Stimulated activated CD8-positive, alpha-beta memory T cell treated with anti-CD3 and anti-CD28 coated beads, Interleukin-2, amount 100 ng/mL, for 48 hours (primary cell): ENCODE data around the gene RAB30.
A peak's percentile ranks its signal among the peaks of the same experiment; 100 is the strongest.
"Not testable (repeated sequence)": the region's sequence is repeated elsewhere in the genome, so short reads cannot be mapped to it uniquely, and the experiment has no call there.

Experiments
- DNase-seq, 2 donors: peaks; one replicate each; pipeline ENCODE4 v3.0.0-alpha.2; 2020; ENCODE audit warnings: low read depth in 2 of 2

RAB30 gene

GRCh38 chr11:82981852-82982251, 89.8 kb downstream of the RAB30 start:
- DNase-seq = no peak

GRCh38 chr11:82980947-82981346, 90.8 kb downstream of the RAB30 start:
- no peak for DNase-seq

GRCh38 chr11:82980292-82980691, 91.4 kb downstream of the RAB30 start:
- no peak for DNase-seq

GRCh38 chr11:82979824-82980223, 91.9 kb downstream of the RAB30 start:
- DNase-seq = no peak

- DNase-seq = no peak
Observed at GRCh38 chr11:82978422-82979099, 93.1 kb downstream of the RAB30 start.

- DNase-seq = no peak
Observed at GRCh38 chr11:82976786-82977185, 94.9 kb downstream of the RAB30 start.

GRCh38 chr11:82975882-82976281, 95.8 kb downstream of the RAB30 start:
- DNase-seq = no peak

- DNase-seq = no peak
Observed at GRCh38 chr11:82974851-82975250, 96.8 kb downstream of the RAB30 start.

GRCh38 chr11:82974135-82974534, 97.6 kb downstream of the RAB30 start:
- no peak for DNase-seq

GRCh38 chr11:82972103-82972502, 99.6 kb downstream of the RAB30 start:
- no peak for DNase-seq

- DNase-seq = peak; percentile 17 to 37
Observed at GRCh38 chr11:82971519-82971946, 100.2 kb downstream of the RAB30 start.

- not testable (repeated sequence) for DNase-seq
Observed at GRCh38 chr11:82970507-82971083, 101.1 kb downstream of the RAB30 start.

GRCh38 chr11:82969811-82970210, 101.9 kb downstream of the RAB30 start:
- no peak for DNase-seq

GRCh38 chr11:82967381-82967780, 104.3 kb downstream of the RAB30 start:
- no peak for DNase-seq

- not testable (repeated sequence) for DNase-seq
Observed at GRCh38 chr11:82962021-82962420, 109.7 kb downstream of the RAB30 start.

- no peak for DNase-seq
Observed at GRCh38 chr11:82960779-82961143, 110.9 kb downstream of the RAB30 start.

- DNase-seq = no peak
Observed at GRCh38 chr11:82959987-82960778, 111.5 kb downstream of the RAB30 start.

- peak; percentile 41 to 54 for DNase-seq
Observed at GRCh38 chr11:82955736-82956453, 115.8 kb downstream of the RAB30 start.

- not testable (repeated sequence) for DNase-seq
Observed at GRCh38 chr11:82950502-82950901, 121.2 kb downstream of the RAB30 start.

- DNase-seq = no peak
Observed at GRCh38 chr11:82949352-82949751, 122.3 kb downstream of the RAB30 start.

- DNase-seq = no peak
Observed at GRCh38 chr11:82945682-82946081, 126.0 kb downstream of the RAB30 start.

GRCh38 chr11:82945041-82945440, 126.7 kb downstream of the RAB30 start:
- DNase-seq = not testable (repeated sequence)
